AG09319 (cell line): ENCODE measurements around the gene SEMA4B.

Experiments used
- DNase-seq: peaks from one replicate; pipeline ENCODE4 v3.0.0-alpha.2; 2010; ENCODE audit warnings: low read depth; ENCODE audit errors: extremely low read depth
- TF ChIP-seq, protein P1 (sequence below): IDR thresholded peaks from 2 replicates; pipeline ENCODE4 v1.5.1; 2011; ENCODE audit warnings: low read depth, mild to moderate bottlenecking, inconsistent platforms, low read length, moderate library complexity

SEMA4B gene, protein sequence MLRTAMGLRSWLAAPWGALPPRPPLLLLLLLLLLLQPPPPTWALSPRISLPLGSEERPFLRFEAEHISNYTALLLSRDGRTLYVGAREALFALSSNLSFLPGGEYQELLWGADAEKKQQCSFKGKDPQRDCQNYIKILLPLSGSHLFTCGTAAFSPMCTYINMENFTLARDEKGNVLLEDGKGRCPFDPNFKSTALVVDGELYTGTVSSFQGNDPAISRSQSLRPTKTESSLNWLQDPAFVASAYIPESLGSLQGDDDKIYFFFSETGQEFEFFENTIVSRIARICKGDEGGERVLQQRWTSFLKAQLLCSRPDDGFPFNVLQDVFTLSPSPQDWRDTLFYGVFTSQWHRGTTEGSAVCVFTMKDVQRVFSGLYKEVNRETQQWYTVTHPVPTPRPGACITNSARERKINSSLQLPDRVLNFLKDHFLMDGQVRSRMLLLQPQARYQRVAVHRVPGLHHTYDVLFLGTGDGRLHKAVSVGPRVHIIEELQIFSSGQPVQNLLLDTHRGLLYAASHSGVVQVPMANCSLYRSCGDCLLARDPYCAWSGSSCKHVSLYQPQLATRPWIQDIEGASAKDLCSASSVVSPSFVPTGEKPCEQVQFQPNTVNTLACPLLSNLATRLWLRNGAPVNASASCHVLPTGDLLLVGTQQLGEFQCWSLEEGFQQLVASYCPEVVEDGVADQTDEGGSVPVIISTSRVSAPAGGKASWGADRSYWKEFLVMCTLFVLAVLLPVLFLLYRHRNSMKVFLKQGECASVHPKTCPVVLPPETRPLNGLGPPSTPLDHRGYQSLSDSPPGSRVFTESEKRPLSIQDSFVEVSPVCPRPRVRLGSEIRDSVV

DNA sequence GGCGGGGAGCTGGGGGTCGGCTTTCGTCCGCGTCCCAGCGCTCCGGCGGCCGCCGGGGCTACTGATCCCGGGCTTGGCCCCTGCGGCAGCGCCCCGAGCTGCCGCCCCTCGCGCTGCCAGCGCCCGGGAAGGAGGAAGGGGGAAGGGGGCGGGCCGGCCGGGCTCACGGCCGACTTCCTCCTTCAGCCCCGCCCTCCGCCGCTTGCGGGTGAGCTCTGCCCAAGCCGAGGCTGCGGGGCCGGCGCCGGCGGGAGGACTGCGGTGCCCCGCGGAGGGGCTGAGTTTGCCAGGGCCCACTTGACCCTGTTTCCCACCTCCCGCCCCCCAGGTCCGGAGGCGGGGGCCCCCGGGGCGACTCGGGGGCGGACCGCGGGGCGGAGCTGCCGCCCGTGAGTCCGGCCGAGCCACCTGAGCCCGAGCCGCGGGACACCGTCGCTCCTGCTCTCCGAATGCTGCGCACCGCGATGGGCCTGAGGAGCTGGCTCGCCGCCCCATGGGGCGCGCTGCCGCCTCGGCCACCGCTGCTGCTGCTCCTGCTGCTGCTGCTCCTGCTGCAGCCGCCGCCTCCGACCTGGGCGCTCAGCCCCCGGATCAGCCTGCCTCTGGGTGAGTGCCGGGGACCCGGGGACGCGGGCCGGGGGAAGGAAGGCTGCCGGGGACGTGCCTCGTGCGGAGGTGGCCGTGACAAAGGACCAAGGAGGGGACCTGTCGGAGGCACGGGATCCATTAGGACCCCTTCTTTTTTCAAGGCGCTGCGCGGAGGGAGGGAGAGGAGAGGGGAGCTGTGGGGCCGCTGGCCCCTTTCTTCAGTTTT, at the start of gene SEMA4B:
TSS of gene SEMA4B (plus strand) at position 201 of the 814 bp plus-strand sequence. CDS start at position 450, 249 bp downstream.
- TF ChIP-seq, protein P1, sequence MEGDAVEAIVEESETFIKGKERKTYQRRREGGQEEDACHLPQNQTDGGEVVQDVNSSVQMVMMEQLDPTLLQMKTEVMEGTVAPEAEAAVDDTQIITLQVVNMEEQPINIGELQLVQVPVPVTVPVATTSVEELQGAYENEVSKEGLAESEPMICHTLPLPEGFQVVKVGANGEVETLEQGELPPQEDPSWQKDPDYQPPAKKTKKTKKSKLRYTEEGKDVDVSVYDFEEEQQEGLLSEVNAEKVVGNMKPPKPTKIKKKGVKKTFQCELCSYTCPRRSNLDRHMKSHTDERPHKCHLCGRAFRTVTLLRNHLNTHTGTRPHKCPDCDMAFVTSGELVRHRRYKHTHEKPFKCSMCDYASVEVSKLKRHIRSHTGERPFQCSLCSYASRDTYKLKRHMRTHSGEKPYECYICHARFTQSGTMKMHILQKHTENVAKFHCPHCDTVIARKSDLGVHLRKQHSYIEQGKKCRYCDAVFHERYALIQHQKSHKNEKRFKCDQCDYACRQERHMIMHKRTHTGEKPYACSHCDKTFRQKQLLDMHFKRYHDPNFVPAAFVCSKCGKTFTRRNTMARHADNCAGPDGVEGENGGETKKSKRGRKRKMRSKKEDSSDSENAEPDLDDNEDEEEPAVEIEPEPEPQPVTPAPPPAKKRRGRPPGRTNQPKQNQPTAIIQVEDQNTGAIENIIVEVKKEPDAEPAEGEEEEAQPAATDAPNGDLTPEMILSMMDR, result no peak
- DNase-seq, result no peak

DNA sequence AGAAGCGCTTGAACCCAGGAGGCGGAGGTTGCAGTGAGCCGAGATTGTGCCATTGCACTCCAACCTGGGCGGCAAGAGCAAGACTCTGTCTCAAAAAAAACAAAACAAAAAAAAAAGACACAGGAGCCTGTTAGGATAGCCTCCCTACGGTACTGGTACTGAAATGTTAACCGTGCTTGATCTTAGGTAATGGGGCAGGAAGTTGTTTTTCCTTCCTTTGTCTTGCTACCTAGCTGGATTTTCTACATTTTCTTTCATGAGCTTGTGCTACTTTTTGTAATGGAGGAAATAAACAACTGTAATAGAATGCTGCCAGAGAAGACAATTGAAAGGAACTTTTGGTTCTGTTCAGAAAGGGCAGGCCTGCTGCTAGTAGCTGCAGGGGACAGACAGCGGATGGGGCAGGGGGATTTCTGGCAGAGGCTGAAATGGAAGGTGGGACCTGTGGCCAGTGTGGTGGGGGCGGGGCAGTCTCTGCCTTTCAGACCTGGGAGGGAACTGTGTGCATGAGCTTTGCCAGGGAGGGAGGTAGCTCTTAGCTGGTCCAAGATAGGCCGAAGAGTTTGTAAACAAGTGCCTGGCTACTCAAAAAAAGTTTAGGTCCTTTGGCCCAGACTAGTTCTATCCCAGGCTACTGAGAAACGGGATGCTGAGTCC, 49.0 kb upstream of the SEMA4B start:
- no peak for DNase-seq
- TF ChIP-seq, protein P1, result no peak

DNA sequence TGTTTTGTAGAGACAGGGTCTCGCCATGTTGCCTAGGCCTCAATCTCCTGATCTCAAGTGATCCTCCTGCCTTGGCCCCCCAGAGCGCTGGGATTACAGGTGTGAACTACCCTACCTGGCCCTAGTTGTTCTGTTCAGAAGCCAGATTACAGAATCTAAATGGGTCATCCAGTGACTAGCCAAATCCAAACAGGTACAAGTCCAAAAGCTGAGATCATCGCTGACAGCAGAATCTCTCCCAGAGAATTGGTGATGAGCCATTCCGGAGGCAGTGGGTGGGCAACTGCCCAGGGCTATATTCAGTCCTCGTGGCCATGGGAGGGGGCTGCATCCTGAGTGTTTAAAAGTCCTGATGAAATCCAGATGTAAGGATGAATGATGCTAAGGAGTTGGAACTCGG, 47.5 kb upstream of the SEMA4B start:
- DNase-seq, result no peak
- TF ChIP-seq, protein P1, result no peak

DNA sequence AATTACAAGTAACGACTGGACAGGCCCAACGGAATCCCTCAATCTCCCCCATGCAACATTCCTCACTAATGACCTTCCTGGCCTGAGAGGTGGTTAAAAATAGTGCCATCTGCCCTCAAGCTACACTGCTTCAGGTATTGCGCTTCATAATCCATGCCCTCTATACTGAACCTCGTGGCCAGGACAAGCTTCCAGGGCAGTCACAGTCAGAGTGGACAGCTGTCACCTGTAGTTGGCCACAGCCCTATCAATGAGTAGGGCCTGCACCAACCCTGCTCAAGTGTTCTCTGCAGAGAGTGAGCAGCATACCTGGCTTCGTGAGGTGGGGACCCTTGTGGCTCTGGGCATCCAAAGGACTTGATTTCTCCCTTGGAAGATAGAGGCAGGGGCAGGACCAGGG, 46.9 kb upstream of the SEMA4B start:
- no peak for DNase-seq
- TF ChIP-seq, protein P1, result no peak

DNA sequence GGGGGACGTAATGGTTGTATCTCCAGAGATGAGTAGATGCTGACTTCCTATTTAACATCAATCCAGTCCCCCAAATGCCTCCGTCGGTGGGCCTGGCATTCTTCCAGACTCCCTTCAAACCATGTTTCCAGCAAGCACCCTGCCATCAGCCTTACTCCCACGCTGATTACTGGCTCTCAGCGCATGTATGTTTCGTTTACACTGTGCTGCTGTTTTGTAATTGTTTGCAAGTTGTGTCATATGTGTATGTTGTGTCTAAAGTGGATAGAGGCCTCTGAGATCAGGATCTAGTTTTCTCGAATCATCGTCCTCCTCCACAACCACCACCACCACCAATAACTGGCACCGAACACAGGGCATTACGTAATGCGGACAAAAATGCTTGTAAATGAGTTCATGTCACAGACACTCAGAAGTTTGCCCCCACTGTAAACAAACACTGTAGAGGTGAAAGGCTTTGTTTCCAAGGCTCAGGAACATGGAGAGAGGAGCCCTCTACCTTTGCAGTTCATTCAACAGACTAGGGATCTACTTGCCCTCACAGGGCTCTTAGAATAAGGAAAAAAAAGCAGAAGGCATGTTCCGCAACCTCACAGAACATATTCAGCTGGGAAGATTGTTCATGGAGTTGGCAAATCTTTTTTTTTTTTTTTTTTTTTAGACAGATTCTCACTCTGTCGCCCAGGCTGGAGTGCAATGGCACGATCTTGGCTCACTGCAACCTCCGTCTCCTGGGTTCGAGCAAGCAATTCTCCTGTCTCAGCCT, 46.1 kb upstream of the SEMA4B start:
- no peak for DNase-seq
- TF ChIP-seq, protein P1, result no peak

DNA sequence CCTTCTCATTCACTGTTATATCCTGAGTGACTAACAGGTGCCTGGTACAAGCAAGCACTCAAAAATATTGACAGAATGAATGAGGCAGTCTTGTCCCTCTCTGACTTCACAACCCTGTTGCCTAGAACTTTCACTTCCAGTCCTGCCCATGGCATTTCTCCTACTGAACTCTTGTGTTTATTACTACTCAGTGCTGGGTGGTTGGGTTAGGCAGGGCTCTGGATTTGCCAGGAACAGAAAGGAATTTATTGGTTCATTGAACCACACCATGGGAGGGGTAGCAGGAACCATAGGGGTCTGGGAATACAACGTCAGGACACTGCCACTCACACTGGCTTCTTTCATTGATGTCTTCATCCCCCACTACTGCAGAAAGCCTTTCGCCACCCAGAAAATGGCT, 41.9 kb upstream of the SEMA4B start:
- TF ChIP-seq, protein P1, result no peak
- DNase-seq, result no peak
